Naive thymus-derived CD8-positive, alpha-beta T cell (primary cell): ENCODE data around the gene CDK11B. TPM values are rescaled to one million over a fixed set of nuclear protein-coding genes. Genes with fewer than 3 reads are reported as not detected.
"Not testable (repeated sequence)": the region's sequence is repeated elsewhere in the genome, so short reads cannot be mapped to it uniquely, and the experiment has no call there.

ENCODE experiments used
- ATAC-seq, 2 donors: fragments of 150-1000 bp; cut with Tn5 transposase in 1 of 2; sonication (Bioruptor Pico), chemical (Tn5 transposase) in 1 of 2; 1 replicate in 1 of 2; 2 replicates in 1 of 2; pipeline ENCODE4 v1.10.0; 2021; ENCODE audit warnings: mild to moderate bottlenecking in 2 of 2, moderate library complexity in 2 of 2
- POLR2A ChIA-PET: fragments of 350-600 bp; sonication (Branson Sonifier 250); formaldehyde crosslinking; loops from one replicate; lab custom pipeline; 2021; ENCODE audit warnings: antibody characterized with exemption; lab: Charles Lee
- DNase-seq, 10 donors: peaks; one replicate each; pipeline versions ENCODE4 v3.0.0 to v3.0.0-alpha.2; 2020 to 2022
- H3K27ac Mint-ChIP-seq, 10 donors: one replicate each; pipeline ENCODE4 v1.8.0; 2020 to 2022; ENCODE audit warnings: mild to moderate bottlenecking in 10 of 10, mixed read lengths in 10 of 10, moderate library complexity in 4 of 10, inconsistent platforms in 1 of 10
- H3K27me3 Mint-ChIP-seq, 5 donors: one replicate each; pipeline ENCODE4 v1.8.0; 2021 to 2022; ENCODE audit warnings: mixed read lengths in 5 of 5
- H3K36me3 Mint-ChIP-seq, 3 donors: one replicate each; pipeline ENCODE4 v1.8.0; 2020 to 2022; ENCODE audit warnings: mixed read lengths in 3 of 3, mild to moderate bottlenecking in 2 of 3, inconsistent platforms in 1 of 3
- H3K4me1 Mint-ChIP-seq, 4 donors: one replicate each; pipeline ENCODE4 v1.8.0; 2021 to 2022; ENCODE audit warnings: mixed read lengths in 4 of 4
- H3K4me3 Mint-ChIP-seq, 10 donors: one replicate each; pipeline ENCODE4 v1.8.0; 2020 to 2022; ENCODE audit warnings: mild to moderate bottlenecking in 10 of 10, mixed read lengths in 10 of 10, moderate library complexity in 6 of 10, inconsistent platforms in 1 of 10
- H3K9me3 Mint-ChIP-seq, 9 donors: one replicate each; pipeline ENCODE4 v1.8.0; 2020 to 2022; ENCODE audit warnings: mixed read lengths in 9 of 9, mild to moderate bottlenecking in 3 of 9, inconsistent platforms in 1 of 9, moderate library complexity in 1 of 9
- polyA plus RNA-seq, 3 donors: library from polyadenylated mRNA; unstranded; fragments of 300-500 nt; fragmentation: Illumina TruSeq; gene quantifications; one replicate each; pipeline ENCODE4 v1.2.3, GENCODE V29; 2021
- total RNA-seq, 8 experiments: library from RNA in 2 of 8; stranded (reverse) in 2 of 8; gene quantifications; one replicate each; pipeline ENCODE4 v1.2.3 and lab custom pipeline; 2021 to 2026

CDK11B gene
- total RNA-seq = 10 to 100 TPM; 43.6 to 44.3 TPM
- 10 to 100 TPM; 11.8 to 19.7 (median 12.7) TPM for polyA plus RNA-seq
- total RNA-seq (lab: John Stamatoyannopoulos, UW) = 49.2 to 57.5 (median 53.4) reads per million in 6 experiments

DNA sequence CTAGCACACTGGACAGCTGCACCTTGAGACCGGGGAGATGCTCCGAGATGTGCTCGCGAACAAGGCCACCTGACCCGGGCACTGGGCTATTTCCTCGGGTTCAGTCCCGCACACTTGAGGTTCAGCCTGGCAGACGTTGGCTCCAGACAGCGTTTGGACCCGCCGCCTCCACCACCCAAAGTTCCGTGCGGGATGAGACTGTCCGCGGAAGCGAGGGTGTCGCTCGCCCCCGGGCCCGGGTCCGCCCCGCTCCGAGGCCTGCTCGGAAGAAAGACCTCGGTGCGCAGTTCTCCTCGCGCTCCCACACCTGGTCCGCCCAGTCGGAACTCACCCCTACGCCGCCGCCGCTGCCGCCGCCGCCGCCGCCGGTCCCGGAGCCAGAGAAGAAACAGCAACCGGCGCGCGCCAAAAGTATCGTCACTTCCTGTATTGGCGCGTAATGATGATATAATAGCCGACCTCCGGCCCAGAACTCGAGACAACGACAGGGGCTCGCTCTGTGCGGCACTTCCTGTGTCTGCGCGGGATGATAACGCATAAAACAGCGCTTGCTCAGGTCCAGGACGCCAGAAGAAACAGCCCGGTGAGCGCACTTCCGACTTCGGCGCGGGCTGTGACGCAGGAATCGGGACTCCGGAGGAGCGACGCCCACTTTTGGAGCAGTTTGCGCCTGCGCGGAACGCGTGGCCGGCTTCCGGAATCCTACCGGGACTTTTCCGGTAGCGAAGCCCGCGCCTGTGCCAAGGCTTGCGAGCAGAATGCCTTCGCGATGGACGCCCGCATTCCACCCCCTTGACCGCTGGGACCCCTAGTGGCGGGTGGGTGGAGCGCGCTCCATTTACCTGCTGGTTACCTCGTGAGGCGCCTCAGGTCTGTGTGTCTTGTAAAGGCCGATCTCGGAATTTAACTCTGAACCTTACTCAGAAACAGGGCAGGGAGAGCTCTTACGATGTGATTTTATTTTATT, at the start of gene CDK11B:
Gene CDK11B (minus strand): TSS at position 422 of the 967 bp plus-strand sequence. CDS start 1,519 bp downstream, outside the sequence.
- ATAC-seq = peak; percentile 91 to 96
- H3K9me3 Mint-ChIP-seq, H3K27me3 Mint-ChIP-seq: not testable (repeated sequence)
- POLR2A ChIA-PET = interaction anchor here (1.2 kb wide), 2 partner anchors 20 to 63 kb away, joined by 5 read pairs; no protein-coding TSS in a partner anchor
- Mint-ChIP-seq H3K4me3 (peak within 1 kb of the TSS; percentile 92 to 99 (median 96)), H3K36me3 (peaks cover 0 to 32% (median under 1%) of the 10 kb centered on the region in 3 donors), H3K4me1 (peaks cover 0 to 19% (median 9%) of the 10 kb centered on the region in 4 donors), H3K27ac (peak within 1 kb of the TSS; percentile 97 to 100 (median 99))
- peak; percentile 89 to 100 (median 96) for DNase-seq

DNA sequence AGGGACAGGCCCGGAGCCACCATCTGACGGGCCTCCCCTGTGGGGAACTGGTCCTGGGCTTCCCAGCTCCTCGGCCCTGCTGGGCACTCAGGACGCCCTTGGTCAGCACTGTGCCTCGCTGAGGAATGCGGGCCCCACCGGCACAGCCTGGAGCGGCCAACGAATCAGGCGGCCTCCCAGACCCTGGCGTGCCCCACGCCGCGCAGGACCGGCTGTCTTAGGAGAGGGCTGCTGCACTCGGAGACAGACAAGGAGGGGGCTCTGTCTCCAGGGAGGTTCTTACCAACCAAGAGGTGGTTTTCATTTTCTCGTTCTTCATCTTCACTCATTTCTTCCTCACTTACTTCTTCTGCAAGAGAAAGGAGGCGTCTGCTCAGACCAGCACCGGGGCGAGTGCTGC, 49.1 kb upstream of the CDK11B start:
- H3K27ac Mint-ChIP-seq, DNase-seq, POLR2A ChIA-PET, ATAC-seq, H3K4me1 Mint-ChIP-seq, H3K36me3 Mint-ChIP-seq, H3K9me3 Mint-ChIP-seq, H3K4me3 Mint-ChIP-seq, H3K27me3 Mint-ChIP-seq: not testable (repeated sequence)

DNA sequence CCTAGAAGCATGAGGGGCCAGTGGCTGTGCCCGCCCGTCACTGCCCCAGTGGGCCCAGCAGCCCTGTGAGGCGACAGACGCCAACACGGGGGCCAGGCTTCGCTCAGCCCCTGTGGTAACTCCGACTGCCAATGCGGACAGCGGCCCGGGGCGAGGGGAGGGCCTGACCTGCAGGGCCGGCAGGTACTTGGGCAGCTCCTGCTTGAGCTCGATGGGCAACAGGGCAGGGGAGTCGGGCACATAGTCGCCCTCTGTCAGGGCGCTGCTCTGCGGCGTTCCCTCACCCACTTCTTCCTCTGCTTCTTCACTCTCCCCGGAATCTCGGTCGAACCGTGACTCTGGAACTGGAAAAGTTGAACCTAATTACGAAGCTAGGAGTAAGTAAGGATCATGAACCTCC, 48.4 kb upstream of the CDK11B start:
- H3K4me1 Mint-ChIP-seq, H3K27ac Mint-ChIP-seq, POLR2A ChIA-PET, H3K4me3 Mint-ChIP-seq, ATAC-seq, DNase-seq, H3K27me3 Mint-ChIP-seq, H3K9me3 Mint-ChIP-seq: not testable (repeated sequence)
- peaks cover 0 to 11% (median 2%) of the 10 kb centered on the region in 3 donors for H3K36me3 Mint-ChIP-seq

DNA sequence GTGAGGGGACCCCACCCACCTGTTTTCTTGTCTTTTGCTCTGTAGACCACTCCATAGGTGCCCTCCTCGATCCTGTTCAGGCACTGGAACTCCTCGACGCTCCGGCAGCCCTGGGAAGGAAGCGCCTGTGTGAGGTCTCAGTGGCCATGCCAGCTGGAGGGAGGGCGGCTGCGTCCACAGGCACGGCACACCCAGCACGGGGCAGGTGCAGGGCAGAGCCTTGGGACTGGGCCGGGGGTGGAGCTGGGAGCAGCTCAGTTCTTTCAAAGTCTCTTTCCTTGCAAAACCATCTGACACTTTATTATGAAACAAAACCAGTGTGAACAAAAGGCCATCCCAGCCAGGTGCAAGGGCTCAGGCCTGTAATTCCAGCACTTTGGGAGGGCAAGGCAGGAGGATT, 46.8 kb upstream of the CDK11B start:
- ATAC-seq, H3K4me3 Mint-ChIP-seq, DNase-seq, H3K27me3 Mint-ChIP-seq, H3K9me3 Mint-ChIP-seq, POLR2A ChIA-PET, H3K4me1 Mint-ChIP-seq, H3K27ac Mint-ChIP-seq: not testable (repeated sequence)
- H3K36me3 Mint-ChIP-seq = peaks cover 0 to 11% (median 2%) of the 10 kb centered on the region in 3 donors

DNA sequence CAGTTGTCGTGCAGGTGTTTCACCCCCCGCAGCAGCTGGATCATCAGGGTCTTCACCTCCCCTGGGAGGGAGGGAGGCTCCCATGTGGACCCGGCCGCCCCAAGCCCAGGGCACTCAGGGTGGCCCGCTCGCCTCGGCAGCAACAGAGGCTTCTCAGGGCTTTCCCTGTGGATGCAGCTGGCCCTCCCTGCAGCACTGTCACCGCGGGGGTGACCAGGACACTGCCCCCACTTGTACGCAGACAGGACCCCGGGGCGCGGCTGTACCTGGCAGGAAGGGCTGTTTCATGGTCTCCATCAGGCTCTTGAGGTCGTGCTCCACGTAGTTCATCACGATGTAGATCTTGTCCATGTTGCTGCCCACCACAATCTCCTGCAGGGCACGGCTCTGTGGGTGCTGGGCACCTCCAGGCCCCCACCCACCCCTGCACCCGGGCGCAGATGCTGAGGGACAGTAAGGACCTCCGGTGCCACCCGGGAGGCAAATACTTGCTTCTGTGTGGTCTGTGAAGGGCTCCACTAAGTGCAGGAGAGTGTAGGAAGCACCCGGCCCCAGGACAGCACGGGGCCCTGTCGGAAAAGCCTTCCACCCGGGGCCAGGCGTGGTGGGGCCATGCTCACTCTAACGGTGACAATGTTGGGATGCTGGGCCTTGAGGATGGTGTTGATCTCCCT, 45.6 kb upstream of the CDK11B start:
- H3K4me3 Mint-ChIP-seq, H3K9me3 Mint-ChIP-seq, H3K4me1 Mint-ChIP-seq, ATAC-seq, H3K27me3 Mint-ChIP-seq, POLR2A ChIA-PET, H3K27ac Mint-ChIP-seq, DNase-seq: not testable (repeated sequence)
- peaks cover 0 to 11% (median 2%) of the 10 kb centered on the region in 3 donors for H3K36me3 Mint-ChIP-seq

DNA sequence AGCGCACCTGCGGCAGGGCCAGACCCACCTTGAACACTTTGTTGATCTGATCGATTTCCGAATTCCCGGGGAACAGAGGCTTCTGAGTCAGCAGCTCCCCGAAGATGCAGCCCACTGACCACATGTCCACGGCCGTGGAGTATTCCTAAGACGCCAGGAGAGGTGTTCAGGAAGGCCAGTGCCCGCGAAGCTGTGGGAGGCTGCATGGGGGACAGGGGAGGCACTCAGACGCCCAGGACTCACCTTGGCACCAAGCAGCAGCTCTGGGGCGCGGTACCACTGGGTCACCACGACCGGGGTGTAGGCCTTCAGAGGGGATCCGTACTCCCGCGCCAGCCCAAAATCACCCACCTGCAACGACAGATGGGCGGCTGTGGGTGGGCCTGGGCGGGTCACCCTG, 45.0 kb upstream of the CDK11B start:
- POLR2A ChIA-PET = no interaction called here
- Mint-ChIP-seq H3K9me3 (no peaks in the 10 kb centered on the region), H3K36me3 (peaks cover 0 to 11% (median 2%) of the 10 kb centered on the region in 3 donors), H3K4me1 (peaks cover 0 to 1% (median under 1%) of the 10 kb centered on the region in 4 donors), H3K4me3 (no peak overlapping the region), H3K27ac (peak overlapping the region in 1 of 10 donors; percentile 17), H3K27me3 (no peaks in the 10 kb centered on the region)
- no peak for DNase-seq
- ATAC-seq = no peak

DNA sequence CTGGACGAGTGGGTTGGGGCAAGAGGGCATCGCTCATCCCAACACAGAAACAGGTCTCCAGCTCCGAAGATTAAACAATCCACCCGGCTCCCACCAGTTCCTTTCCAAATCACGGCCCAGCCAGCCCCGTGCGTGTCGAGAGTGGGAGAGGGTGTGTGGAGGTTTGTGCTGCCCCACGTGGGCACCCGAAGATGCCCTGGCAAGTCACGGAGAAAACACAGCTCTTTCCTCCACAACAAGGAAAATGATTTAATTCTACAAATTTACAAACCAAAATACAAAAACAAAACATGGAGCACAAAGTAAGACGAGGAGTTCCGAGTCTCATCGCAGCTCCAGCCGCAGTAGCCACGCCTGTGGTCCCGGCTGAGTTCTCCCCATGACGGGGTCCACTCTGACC, 43.7 kb upstream of the CDK11B start:
- DNase-seq, H3K9me3 Mint-ChIP-seq, H3K4me1 Mint-ChIP-seq, ATAC-seq, H3K4me3 Mint-ChIP-seq, H3K36me3 Mint-ChIP-seq, H3K27me3 Mint-ChIP-seq, H3K27ac Mint-ChIP-seq: not testable (repeated sequence)
- POLR2A ChIA-PET = interaction anchor here (0.6 kb wide), 1 partner anchor 23 kb away, joined by 4 read pairs; no protein-coding TSS in a partner anchor

DNA sequence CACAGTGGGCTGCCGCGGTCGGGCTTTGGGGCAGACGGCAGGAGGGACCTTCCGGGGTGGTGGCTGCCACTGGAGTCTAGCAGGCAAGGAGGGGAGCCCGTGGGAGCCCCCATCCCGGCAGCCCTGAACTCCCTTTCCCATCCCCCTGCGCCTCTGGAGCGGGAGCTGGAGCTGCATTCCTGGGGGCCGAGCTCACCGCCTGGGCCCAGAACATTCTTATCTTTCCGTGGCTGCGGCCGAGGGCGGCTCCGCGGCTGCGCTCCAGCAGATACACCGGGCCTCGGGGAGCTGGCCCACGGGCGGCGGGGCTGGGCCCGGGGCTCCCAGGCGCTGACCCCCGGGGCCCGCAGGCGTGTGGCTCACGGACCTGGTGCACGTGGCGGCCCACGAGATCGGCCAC, 41.8 kb upstream of the CDK11B start:
- POLR2A ChIA-PET, H3K9me3 Mint-ChIP-seq, H3K36me3 Mint-ChIP-seq, H3K4me3 Mint-ChIP-seq, H3K4me1 Mint-ChIP-seq, DNase-seq, H3K27ac Mint-ChIP-seq, H3K27me3 Mint-ChIP-seq, ATAC-seq: not testable (repeated sequence)

DNA sequence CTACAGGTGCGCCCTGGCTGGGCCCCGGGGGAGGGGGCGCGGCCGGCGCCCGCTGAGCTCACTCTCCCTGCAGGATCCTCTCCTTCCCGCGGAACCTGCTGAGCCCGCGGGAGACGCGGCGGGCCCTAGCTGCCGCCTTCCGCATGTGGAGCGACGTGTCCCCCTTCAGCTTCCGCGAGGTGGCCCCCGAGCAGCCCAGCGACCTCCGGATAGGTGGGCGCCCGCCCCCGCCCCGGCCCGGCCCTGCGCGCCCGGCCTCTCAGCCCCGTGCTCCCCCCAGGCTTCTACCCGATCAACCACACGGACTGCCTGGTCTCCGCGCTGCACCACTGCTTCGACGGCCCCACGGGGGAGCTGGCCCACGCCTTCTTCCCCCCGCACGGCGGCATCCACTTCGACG, 41.3 kb upstream of the CDK11B start:
- H3K9me3 Mint-ChIP-seq, POLR2A ChIA-PET, H3K36me3 Mint-ChIP-seq, H3K4me1 Mint-ChIP-seq, DNase-seq, H3K4me3 Mint-ChIP-seq, H3K27me3 Mint-ChIP-seq, H3K27ac Mint-ChIP-seq: not testable (repeated sequence)
- ATAC-seq = peak; percentile 64 to 74

DNA sequence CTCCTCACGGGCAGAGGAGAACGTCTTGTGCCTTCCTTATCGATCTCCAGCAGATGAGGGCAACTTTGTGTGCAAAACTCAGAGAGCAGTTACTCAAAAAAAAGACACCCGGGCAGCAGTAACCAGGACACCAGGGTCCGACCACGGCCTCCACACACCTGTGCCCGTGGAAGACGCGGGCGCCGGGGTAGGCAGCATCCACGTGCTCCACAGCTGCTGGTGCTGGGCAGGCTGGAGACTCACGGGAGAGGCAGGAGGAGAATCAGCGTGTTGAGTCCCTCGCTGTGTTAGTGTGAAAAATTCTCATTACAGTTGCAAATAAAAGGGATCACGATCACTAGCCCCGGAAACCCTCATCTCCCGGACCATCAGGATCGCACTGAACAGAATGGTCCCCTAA, 40.3 kb upstream of the CDK11B start:
- H3K4me1 Mint-ChIP-seq, H3K27me3 Mint-ChIP-seq, H3K36me3 Mint-ChIP-seq, H3K27ac Mint-ChIP-seq, H3K9me3 Mint-ChIP-seq, POLR2A ChIA-PET, ATAC-seq, DNase-seq: not testable (repeated sequence)
- peak overlapping the region in 1 of 10 donors; percentile 38 for H3K4me3 Mint-ChIP-seq

DNA sequence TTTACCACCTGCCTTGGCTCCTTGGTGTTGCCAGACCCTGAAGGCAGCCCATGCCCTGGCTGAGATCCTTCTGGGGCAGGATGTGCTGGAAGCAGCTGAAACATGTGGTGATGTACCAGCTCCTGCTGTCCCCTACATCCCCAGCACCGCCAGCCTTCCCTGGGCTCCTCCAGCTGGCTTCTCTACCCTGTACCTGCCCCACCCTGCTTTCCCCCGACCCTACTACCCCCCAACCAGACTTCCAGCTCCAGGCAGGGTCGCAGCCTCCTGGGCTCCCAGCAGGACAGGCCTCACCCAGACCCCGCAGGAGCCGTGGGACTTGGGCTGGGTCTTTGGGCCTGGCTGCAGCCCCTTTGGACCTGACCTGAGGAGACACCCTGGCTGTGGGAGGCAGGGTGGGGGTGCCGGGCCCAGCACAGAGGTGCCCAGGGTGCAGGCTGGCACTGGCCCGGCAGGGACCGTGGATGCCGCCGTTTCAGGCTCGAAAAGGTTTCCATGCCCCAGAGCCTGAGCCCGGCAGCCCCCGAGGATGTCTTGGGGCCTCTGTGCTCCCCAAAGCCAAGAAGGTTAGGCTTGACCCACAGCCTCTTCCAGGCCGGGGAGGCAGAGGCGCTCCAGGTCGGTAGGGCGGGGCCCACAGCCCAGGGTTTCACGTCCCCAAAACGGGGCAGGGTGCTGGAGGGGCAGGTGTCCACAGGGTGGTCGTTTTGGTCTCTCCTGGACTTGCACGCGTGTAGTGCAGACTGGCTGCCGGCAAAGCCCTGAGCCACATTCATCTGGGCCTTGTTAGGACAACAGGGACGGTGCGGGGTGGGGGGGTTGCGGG, 38.8 kb upstream of the CDK11B start:
- H3K9me3 Mint-ChIP-seq, H3K27me3 Mint-ChIP-seq, DNase-seq, H3K36me3 Mint-ChIP-seq, POLR2A ChIA-PET, ATAC-seq, H3K27ac Mint-ChIP-seq, H3K4me1 Mint-ChIP-seq, H3K4me3 Mint-ChIP-seq: not testable (repeated sequence)
